Hepatocyte (in vitro differentiated cells): ENCODE measurements around the gene CHMP5. TPM values are rescaled to one million over a fixed set of nuclear protein-coding genes. Genes with fewer than 3 reads are reported as not detected.

ENCODE experiments used
- DNase-seq: peaks from one replicate; pipeline ENCODE4 v3.0.0-alpha.2; 2016; ENCODE audit warnings: low spot score
- H2AFZ ChIP-seq: fragments of 200-600 bp; sonication (generic); 2 replicates; pipeline ENCODE4 v1.6.0; 2016; ENCODE audit warnings: antibody characterized with exemption, mild to moderate bottlenecking
- H3K27ac ChIP-seq: fragments of 200-600 bp; sonication (generic); 2 replicates; pipeline ENCODE4 v1.5.1; 2016; ENCODE audit warnings: mild to moderate bottlenecking
- H3K27me3 ChIP-seq: fragments of 200-600 bp; sonication (generic); 2 replicates; pipeline ENCODE4 v1.6.1; 2016
- H3K36me3 ChIP-seq: fragments of 200-600 bp; sonication (generic); replicated peaks from 2 replicates; pipeline ENCODE4 v1.5.1; 2016; ENCODE audit warnings: low read depth; ENCODE audit not compliant: insufficient read depth
- H3K4me1 ChIP-seq: fragments of 200-600 bp; sonication (generic); 2 replicates; pipeline ENCODE4 v1.5.1; 2016; ENCODE audit warnings: mild to moderate bottlenecking, moderate library complexity; ENCODE audit not compliant: insufficient read depth
- H3K4me2 ChIP-seq: fragments of 200-600 bp; sonication (generic); 2 replicates; pipeline ENCODE4 v1.6.0; 2016
- H3K4me3 ChIP-seq: fragments of 200-600 bp; sonication (generic); 2 replicates; pipeline ENCODE4 v1.5.1; 2016; ENCODE audit warnings: mild to moderate bottlenecking
- H3K79me2 ChIP-seq: fragments of 200-600 bp; sonication (generic); 2 replicates; pipeline ENCODE4 v1.6.0; 2017; ENCODE audit warnings: mild to moderate bottlenecking
- H3K9me2 ChIP-seq: fragments of 200-600 bp; sonication (generic); replicated peaks from 2 replicates; pipeline ENCODE4 v1.6.0; 2017; ENCODE audit warnings: mild to moderate bottlenecking; ENCODE audit not compliant: insufficient read depth
- H3K9me3 ChIP-seq: fragments of 200-600 bp; sonication (generic); 2 replicates; pipeline ENCODE4 v1.5.1; 2016; ENCODE audit warnings: low read depth, mild to moderate bottlenecking
- H4K20me1 ChIP-seq: fragments of 200-600 bp; sonication (generic); 2 replicates; pipeline ENCODE4 v1.6.0; 2016; ENCODE audit warnings: mild to moderate bottlenecking; ENCODE audit not compliant: insufficient read depth, poor library complexity, severe bottlenecking
- EZH2 ChIP-seq: fragments of 200-600 bp; sonication (generic); IDR thresholded peaks from 2 replicates; pipeline ENCODE4 v1.6.1; 2016; ENCODE audit warnings: antibody characterized with exemption, mild to moderate bottlenecking, borderline replicate concordance
- EZH2phosphoT487 ChIP-seq: fragments of 200-600 bp; sonication (generic); IDR thresholded peaks from one replicate; pipeline ENCODE4 v1.6.1; 2018; ENCODE audit warnings: antibody characterized with exemption, mild to moderate bottlenecking, low read depth, moderate library complexity; ENCODE audit not compliant: unreplicated experiment, severe bottlenecking
- WGBS: methylation state at CpG from one replicate; pipeline ENCODE4 v1.1.6; 2016; ENCODE audit warnings: low lambda C conversion rate; ENCODE audit errors: missing lambda C conversion rate; 5-methylcytosine and 5-hydroxymethylcytosine counted together
- polyA plus RNA-seq: library from polyadenylated mRNA; unstranded; fragments of >200 nt; fragmentation: Nextera tagmentation; extraction: Ambion mirVana; gene quantifications from 2 replicates; pipeline ENCODE4 v1.2.1, GENCODE V29; 2016
- total RNA-seq: library from RNA; depleted of rRNA; stranded (reverse); fragments of >200 nt; gene quantifications from 2 replicates; pipeline ENCODE4 v1.2.3, GENCODE V29; 2014
- TF ChIP-seq, protein P1 (sequence below): fragments of 200-600 bp; sonication (generic); IDR thresholded peaks from 2 replicates; pipeline ENCODE4 v1.5.1; 2016; ENCODE audit warnings: antibody characterized with exemption, mild to moderate bottlenecking; ENCODE audit not compliant: poor library complexity

CHMP5 gene
- total and polyA plus RNA-seq, 2 experiments from 2014 or later = 91.5 to 109 TPM

DNA sequence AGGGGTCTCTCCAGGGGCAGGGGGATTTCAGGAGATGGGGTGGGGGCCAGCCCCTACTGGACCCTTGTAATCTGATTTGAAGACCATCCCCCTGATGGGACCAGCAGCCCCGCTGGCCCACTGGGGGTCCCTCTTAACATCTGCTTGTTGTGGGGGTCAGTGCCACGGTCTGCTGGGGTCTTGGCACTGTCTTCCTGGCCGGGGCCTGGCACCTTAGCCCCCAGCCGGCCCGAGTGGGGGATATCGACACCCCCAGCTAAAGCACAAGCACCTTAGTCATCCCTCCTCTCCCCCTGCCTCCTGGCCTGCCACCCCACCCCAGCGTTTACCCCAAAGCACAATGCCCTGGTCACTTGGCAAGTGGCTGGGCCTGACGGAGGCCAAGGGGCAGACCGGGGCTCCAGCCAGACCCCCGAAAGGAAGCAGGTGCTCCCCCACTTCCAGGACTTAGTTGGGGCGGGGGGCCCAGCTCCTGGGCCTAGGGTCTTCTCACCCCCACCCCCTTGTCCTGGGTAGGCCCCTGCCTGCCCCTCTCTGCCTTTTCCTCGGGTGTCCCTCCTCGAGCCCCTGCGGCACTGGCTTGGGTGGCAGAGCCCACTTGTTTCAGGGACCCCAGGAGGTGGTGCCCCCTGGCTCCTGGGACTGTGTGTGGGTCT, 24.1 kb downstream of the CHMP5 start:
- Histone ChIP-seq H3K79me2 (peaks cover 29% of the 10 kb centered on the region), H2AFZ (no peak overlapping the region), H4K20me1 (no peaks in the 10 kb centered on the region), H3K9me2 (no peaks in the 10 kb centered on the region), H3K27ac (peak overlapping the region; percentile 99), H3K27me3 (no peaks in the 10 kb centered on the region), H3K9me3 (no peaks in the 10 kb centered on the region), H3K4me3 (no peak overlapping the region), H3K4me1 (peaks cover 20% of the 10 kb centered on the region), H3K36me3 (no peaks in the 10 kb centered on the region), H3K4me2 (peak overlapping the region; percentile 74)
- TF ChIP-seq, protein P1, sequence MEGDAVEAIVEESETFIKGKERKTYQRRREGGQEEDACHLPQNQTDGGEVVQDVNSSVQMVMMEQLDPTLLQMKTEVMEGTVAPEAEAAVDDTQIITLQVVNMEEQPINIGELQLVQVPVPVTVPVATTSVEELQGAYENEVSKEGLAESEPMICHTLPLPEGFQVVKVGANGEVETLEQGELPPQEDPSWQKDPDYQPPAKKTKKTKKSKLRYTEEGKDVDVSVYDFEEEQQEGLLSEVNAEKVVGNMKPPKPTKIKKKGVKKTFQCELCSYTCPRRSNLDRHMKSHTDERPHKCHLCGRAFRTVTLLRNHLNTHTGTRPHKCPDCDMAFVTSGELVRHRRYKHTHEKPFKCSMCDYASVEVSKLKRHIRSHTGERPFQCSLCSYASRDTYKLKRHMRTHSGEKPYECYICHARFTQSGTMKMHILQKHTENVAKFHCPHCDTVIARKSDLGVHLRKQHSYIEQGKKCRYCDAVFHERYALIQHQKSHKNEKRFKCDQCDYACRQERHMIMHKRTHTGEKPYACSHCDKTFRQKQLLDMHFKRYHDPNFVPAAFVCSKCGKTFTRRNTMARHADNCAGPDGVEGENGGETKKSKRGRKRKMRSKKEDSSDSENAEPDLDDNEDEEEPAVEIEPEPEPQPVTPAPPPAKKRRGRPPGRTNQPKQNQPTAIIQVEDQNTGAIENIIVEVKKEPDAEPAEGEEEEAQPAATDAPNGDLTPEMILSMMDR = no peak
- TF ChIP-seq EZH2phosphoT487 (no peak), EZH2 (no peak)
- DNase-seq = no peak
- WGBS = 92% methylated on average over 13 of the region's 14 CpGs

DNA sequence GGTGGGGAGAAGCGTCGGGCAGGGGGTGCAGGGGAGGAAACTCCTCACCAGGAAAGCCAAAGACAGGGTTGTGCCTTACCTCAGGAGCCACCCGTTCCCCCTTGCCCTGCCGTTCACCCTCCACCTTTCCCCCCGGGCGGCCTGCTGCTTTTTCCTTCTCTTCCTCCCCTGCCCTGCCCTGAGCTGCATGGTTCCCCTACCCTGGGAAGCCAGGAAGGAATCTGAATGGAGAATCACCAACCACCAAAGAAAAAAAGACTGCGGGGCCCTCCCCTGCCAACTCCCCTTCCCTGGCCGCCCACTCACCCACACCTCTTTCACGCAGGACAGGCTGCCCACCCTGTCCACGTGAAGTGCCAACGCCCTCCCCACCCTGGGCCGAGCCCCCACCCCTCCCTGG, 24.6 kb downstream of the CHMP5 start:
- H3K36me3 ChIP-seq = no peaks in the 10 kb centered on the region
- H3K27me3 ChIP-seq = no peaks in the 10 kb centered on the region
- peak overlapping the region; percentile 50 for H3K4me3 ChIP-seq
- peak overlapping the region; percentile 74 for H3K4me2 ChIP-seq
- H3K9me3 ChIP-seq = no peaks in the 10 kb centered on the region
- DNase-seq = peak; percentile 34
- peak overlapping the region; percentile 48 for H2AFZ ChIP-seq
- H3K27ac ChIP-seq = peak overlapping the region; percentile 99
- peaks cover 34% of the 10 kb centered on the region for H3K79me2 ChIP-seq
- H3K4me1 ChIP-seq = peaks cover 20% of the 10 kb centered on the region
- H4K20me1 ChIP-seq = no peaks in the 10 kb centered on the region
- no peak for TF ChIP-seq EZH2
- TF ChIP-seq EZH2phosphoT487 = no peak
- TF ChIP-seq, protein P1 = no peak
- 46% methylated on average over 4 of the region's 12 CpGs for WGBS
- H3K9me2 ChIP-seq = no peaks in the 10 kb centered on the region

GRCh38 chr9:33289936-33290246, 25.0 kb downstream of the CHMP5 start:
- peak overlapping the region; percentile 74 for H3K4me2 ChIP-seq
- H3K36me3 ChIP-seq = no peaks in the 10 kb centered on the region
- H3K79me2 ChIP-seq = peaks cover 38% of the 10 kb centered on the region
- H4K20me1 ChIP-seq = no peaks in the 10 kb centered on the region
- H2AFZ ChIP-seq = peak overlapping the region; percentile 48
- DNase-seq = no peak
- no peaks in the 10 kb centered on the region for H3K9me3 ChIP-seq
- peak overlapping the region; percentile 50 for H3K4me3 ChIP-seq
- no peaks in the 10 kb centered on the region for H3K9me2 ChIP-seq
- peaks cover 20% of the 10 kb centered on the region for H3K4me1 ChIP-seq
- peak overlapping the region; percentile 99 for H3K27ac ChIP-seq
- WGBS = 2% methylated on average over 14 of the region's 14 CpGs
- no peak for TF ChIP-seq EZH2phosphoT487
- no peak for TF ChIP-seq EZH2
- TF ChIP-seq, protein P1 = no peak
- no peaks in the 10 kb centered on the region for H3K27me3 ChIP-seq
